Gastroesophageal sphincter (tissue), 4 donors: ENCODE results near the gene TAF10. TPM values are rescaled to one million over a fixed set of nuclear protein-coding genes. Genes with fewer than 3 reads are reported as not detected.

Source experiments
- ATAC-seq: fragments of 150-250 bp; one replicate; pipeline ENCODE4 v1.9.1; 2016; ENCODE audit warnings: mild to moderate bottlenecking, moderate library complexity
- H3K27ac ChIP-seq, 4 donors: fragments of 200-600 bp; sonication (generic) in 3 of 4; 1 replicate in 3 of 4; 2 replicates in 1 of 4; pipeline ENCODE4 v1.5.1; 2016 to 2019
- H3K27me3 ChIP-seq: fragments of 200-600 bp; sonication (generic); one replicate; pipeline ENCODE4 v1.5.1; 2019
- H3K36me3 ChIP-seq, 2 donors: fragments of 200-600 bp; sonication (generic); one replicate each; pipeline ENCODE4 v1.5.1; 2019; ENCODE audit warnings: control low read depth in 1 of 2
- H3K4me1 ChIP-seq, 3 donors: fragments of 200-600 bp; sonication (generic); 1 replicate in 2 of 3; 2 replicates in 1 of 3; pipeline ENCODE4 v1.5.1; 2016 to 2019; ENCODE audit warnings: control low read depth in 2 of 3
- H3K4me3 ChIP-seq, 2 donors: fragments of 200-600 bp; sonication (generic); one replicate each; pipeline ENCODE4 v1.5.1; 2019; ENCODE audit warnings: mild to moderate bottlenecking in 1 of 2, moderate library complexity in 1 of 2
- H3K9me3 ChIP-seq, 3 donors: fragments of 200-600 bp; sonication (generic); one replicate each; pipeline ENCODE4 v1.5.1; 2017 to 2019; ENCODE audit warnings: control low read depth in 2 of 3
- EP300 ChIP-seq: sonication (generic); formaldehyde crosslinking; IDR thresholded peaks from one replicate; pipeline ENCODE4 v1.6.1; 2017; ENCODE audit warnings: antibody characterized with exemption, mild to moderate bottlenecking
- POLR2A ChIP-seq, 2 donors: fragments of 450-650 bp; IDR thresholded peaks; one replicate each; pipeline ENCODE4 v1.6.1; 2017; ENCODE audit warnings: antibody characterized with exemption in 2 of 2, mild to moderate bottlenecking in 2 of 2, moderate library complexity in 1 of 2
- POLR2AphosphoS5 ChIP-seq: sonication (generic); formaldehyde crosslinking; IDR thresholded peaks from one replicate; pipeline ENCODE4 v1.6.1; 2017; ENCODE audit warnings: antibody characterized with exemption
- WGBS, 2 donors: methylation state at CpG; one replicate each; pipeline ENCODE4 v1.1.5; 2018; ENCODE audit warnings: low coverage in 1 of 2; 5-methylcytosine and 5-hydroxymethylcytosine counted together
- total RNA-seq, 4 donors: library from RNA; depleted of rRNA; stranded (reverse); fragments of >200 nt; gene quantifications; one replicate each; pipeline ENCODE4 v1.1.0, GENCODE V29; 2016
- TF ChIP-seq, protein P1 (sequence below), 4 experiments: fragments of 200-600 bp in 2 of 4; fragments of 450-650 bp in 2 of 4; sonication (generic) in 1 of 4; IDR thresholded peaks; one replicate each; pipeline ENCODE4 v1.5.1; 2017 to 2019; ENCODE audit warnings: antibody characterized with exemption in 4 of 4, mild to moderate bottlenecking in 2 of 4, moderate library complexity in 2 of 4

TAF10 gene
- total RNA-seq, 4 donors from 2014 or later: 21.7 to 41.1 (median 35.4) TPM

- no peak for ATAC-seq
- Histone ChIP-seq H3K4me1 (peaks cover 0 to 63% (median 27%) of the 10 kb centered on the region in 3 donors), H3K27me3 (no peaks in the 10 kb centered on the region), H3K36me3 (peaks cover 0 to 7% of the 10 kb centered on the region in 2 donors), H3K9me3 (no peaks in the 10 kb centered on the region), H3K4me3 (no peak overlapping the region), H3K27ac (peak overlapping the region in 2 of 4 donors; percentile 70 to 81)
- TF ChIP-seq EP300: no peak
- WGBS, 2 donors: 21 to 40% methylated on average over 1 of the region's 1 CpG
Measured at GRCh38 chr11:6648501-6648900, 36.5 kb upstream of the TAF10 start.

- no peaks in the 10 kb centered on the region for H3K27me3 ChIP-seq
- H3K27ac ChIP-seq: peak overlapping the region in 3 of 4 donors; percentile 70 to 81 (median 77)
- no peaks in the 10 kb centered on the region for H3K9me3 ChIP-seq
- peaks cover 0 to 56% (median 27%) of the 10 kb centered on the region in 3 donors for H3K4me1 ChIP-seq
- H3K4me3 ChIP-seq: no peak overlapping the region
- TF ChIP-seq POLR2A (IDR thresholded peaks at IDR 0.05) (no peak), POLR2AphosphoS5 (no peak), EP300 (no peak)
- TF ChIP-seq, protein P1, sequence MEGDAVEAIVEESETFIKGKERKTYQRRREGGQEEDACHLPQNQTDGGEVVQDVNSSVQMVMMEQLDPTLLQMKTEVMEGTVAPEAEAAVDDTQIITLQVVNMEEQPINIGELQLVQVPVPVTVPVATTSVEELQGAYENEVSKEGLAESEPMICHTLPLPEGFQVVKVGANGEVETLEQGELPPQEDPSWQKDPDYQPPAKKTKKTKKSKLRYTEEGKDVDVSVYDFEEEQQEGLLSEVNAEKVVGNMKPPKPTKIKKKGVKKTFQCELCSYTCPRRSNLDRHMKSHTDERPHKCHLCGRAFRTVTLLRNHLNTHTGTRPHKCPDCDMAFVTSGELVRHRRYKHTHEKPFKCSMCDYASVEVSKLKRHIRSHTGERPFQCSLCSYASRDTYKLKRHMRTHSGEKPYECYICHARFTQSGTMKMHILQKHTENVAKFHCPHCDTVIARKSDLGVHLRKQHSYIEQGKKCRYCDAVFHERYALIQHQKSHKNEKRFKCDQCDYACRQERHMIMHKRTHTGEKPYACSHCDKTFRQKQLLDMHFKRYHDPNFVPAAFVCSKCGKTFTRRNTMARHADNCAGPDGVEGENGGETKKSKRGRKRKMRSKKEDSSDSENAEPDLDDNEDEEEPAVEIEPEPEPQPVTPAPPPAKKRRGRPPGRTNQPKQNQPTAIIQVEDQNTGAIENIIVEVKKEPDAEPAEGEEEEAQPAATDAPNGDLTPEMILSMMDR (IDR thresholded peaks at IDR 0.05): no peak
- WGBS, 2 donors: 86 to 90% methylated on average over 1 to 2 of the region's 2 CpGs
- no peak for ATAC-seq
- peaks cover 0 to 7% of the 10 kb centered on the region in 2 donors for H3K36me3 ChIP-seq
Measured at GRCh38 chr11:6647836-6648235, 35.8 kb upstream of the TAF10 start.

DNA sequence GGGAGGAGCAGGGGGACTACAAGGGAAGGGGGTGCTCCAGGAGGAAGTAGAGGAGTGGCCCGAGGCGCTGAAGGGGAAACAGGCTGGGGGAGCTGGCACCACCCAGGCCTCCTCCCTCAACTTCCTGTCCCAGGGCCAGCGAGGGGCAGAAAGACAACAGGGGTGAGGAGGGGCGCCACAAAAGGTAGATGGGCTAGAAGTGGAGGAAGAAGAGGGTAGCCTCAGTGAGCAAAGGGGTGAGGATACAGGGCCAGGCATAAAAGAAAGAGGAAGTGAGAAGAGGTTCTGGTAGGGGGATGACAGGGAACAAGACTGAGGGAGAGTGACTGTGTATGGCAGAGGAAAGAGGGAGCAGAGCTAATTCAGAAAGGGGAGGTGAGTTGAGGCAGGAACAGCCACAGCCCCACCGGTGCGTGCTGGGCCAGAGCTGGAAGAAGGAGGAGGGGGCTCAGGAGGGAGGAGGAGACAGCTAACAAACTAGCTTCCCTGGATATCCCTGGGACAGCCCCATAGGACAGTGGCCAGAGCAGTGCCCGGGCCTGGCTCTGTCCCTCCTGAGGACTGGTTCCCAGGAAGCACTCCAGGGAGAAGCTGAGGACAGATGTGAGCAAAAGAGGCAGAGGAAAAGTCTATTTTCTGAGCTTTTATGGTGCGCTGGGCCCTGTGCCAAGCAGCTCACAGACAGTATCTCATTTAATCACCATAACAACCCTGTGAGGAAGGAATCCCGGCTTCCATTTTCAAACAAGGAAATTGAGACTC lies 35.1 kb upstream of the TAF10 start:
- peak; percentile 39 for ATAC-seq
- Histone ChIP-seq H3K4me3 (no peak overlapping the region), H3K27me3 (no peaks in the 10 kb centered on the region), H3K36me3 (peaks cover 0 to 7% of the 10 kb centered on the region in 2 donors), H3K4me1 (peaks cover 0 to 50% (median 27%) of the 10 kb centered on the region in 3 donors), H3K27ac (peak overlapping the region in 3 of 4 donors; percentile 70 to 81 (median 77)), H3K9me3 (no peaks in the 10 kb centered on the region)
- TF ChIP-seq POLR2A (IDR thresholded peaks at IDR 0.05): no peak
- TF ChIP-seq, protein P1 (IDR thresholded peaks at IDR 0.05): no peak
- no peak for TF ChIP-seq EP300
- no peak for TF ChIP-seq POLR2AphosphoS5
- WGBS, 2 donors: 17 to 21% methylated on average over 5 to 9 of the region's 9 CpGs

DNA sequence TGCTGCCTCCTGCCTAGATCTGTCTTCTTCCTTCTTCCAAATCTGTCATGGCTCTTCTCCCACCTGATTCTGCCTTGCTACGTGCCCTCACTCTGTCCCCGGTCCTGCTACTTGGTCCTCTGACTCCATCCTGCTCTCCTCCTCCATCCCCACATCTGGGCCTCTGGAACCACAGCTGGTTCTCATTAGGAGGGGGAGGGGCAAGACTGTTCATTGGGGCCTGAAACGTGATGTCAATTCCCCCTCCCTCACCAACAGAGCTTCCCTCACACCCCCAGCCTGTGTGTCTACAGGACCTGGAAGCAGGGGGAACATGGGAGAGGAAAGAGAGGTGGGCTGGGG lies 34.5 kb upstream of the TAF10 start:
- Histone ChIP-seq H3K36me3 (peaks cover 0 to 7% of the 10 kb centered on the region in 2 donors), H3K4me1 (peaks cover 0 to 55% (median 27%) of the 10 kb centered on the region in 3 donors), H3K27ac (peak overlapping the region in 3 of 4 donors; percentile 70 to 81 (median 77)), H3K27me3 (no peaks in the 10 kb centered on the region), H3K9me3 (no peaks in the 10 kb centered on the region), H3K4me3 (no peak overlapping the region)
- peak; percentile 67 for ATAC-seq
- TF ChIP-seq, protein P1 (IDR thresholded peaks at IDR 0.05): no peak
- TF ChIP-seq POLR2AphosphoS5 (no peak), POLR2A (IDR thresholded peaks at IDR 0.05) (no peak), EP300 (no peak)
- 24% methylated on average over 2 of the region's 3 CpGs; no CpG with 5 or more reads in 1 of the 2 donors for WGBS, 2 donors

- Histone ChIP-seq H3K9me3 (no peaks in the 10 kb centered on the region), H3K36me3 (peaks cover 0 to 11% of the 10 kb centered on the region in 2 donors), H3K4me1 (peaks cover 0 to 55% (median 27%) of the 10 kb centered on the region in 3 donors), H3K27me3 (no peaks in the 10 kb centered on the region), H3K27ac (peak overlapping the region in 3 of 4 donors; percentile 70 to 81 (median 77)), H3K4me3 (no peak overlapping the region)
- WGBS, 2 donors: 45 to 49% methylated on average over 6 to 12 of the region's 12 CpGs
- ATAC-seq: peak; percentile 58
- TF ChIP-seq POLR2AphosphoS5: no peak
- no peak for TF ChIP-seq POLR2A (IDR thresholded peaks at IDR 0.05)
- TF ChIP-seq, protein P1 (IDR thresholded peaks at IDR 0.05): no peak
- no peak for TF ChIP-seq EP300
Measured at GRCh38 chr11:6646071-6646470, 34.1 kb upstream of the TAF10 start.
